Thoracic aorta (tissue), 2 donors: ENCODE data around the gene MAP2K6. TPM values are rescaled to one million over a fixed set of nuclear protein-coding genes. Genes with fewer than 3 reads are reported as not detected.
A peak's percentile ranks its signal among the peaks of the same experiment; 100 is the strongest.

Source experiments
- ATAC-seq: fragments of 150-250 bp; one replicate; pipeline ENCODE4 v1.8.0; 2017; ENCODE audit warnings: low read depth; ENCODE audit not compliant: insufficient number of reproducible peaks, low FRiP score
- DNase-seq: peaks from one replicate; pipeline ENCODE4 v3.0.0-alpha.2; 2020; ENCODE audit warnings: low spot score
- H3K27ac ChIP-seq, 2 donors: fragments of 200-600 bp; sonication (generic); 1 replicate in 1 of 2; 2 replicates in 1 of 2; pipeline ENCODE4 v1.5.1; 2016; ENCODE audit warnings: mild to moderate bottlenecking in 2 of 2, moderate library complexity in 2 of 2
- H3K27me3 ChIP-seq: fragments of 200-600 bp; sonication (generic); replicated peaks from 2 replicates; pipeline ENCODE4 v1.6.0; 2016; ENCODE audit warnings: mild to moderate bottlenecking; ENCODE audit not compliant: insufficient read depth
- H3K36me3 ChIP-seq: fragments of 200-600 bp; sonication (generic); one replicate; pipeline ENCODE4 v1.5.1; 2016
- H3K4me1 ChIP-seq, 2 donors: fragments of 200-600 bp; sonication (generic); 1 replicate in 1 of 2; 2 replicates in 1 of 2; pipeline versions ENCODE4 v1.5.1 to v1.6.0; 2016; ENCODE audit warnings: low read depth in 2 of 2, mild to moderate bottlenecking in 1 of 2; ENCODE audit not compliant: control insufficient read depth in 1 of 2
- H3K4me3 ChIP-seq: fragments of 200-600 bp; sonication (generic); 2 replicates; pipeline ENCODE4 v1.5.1; 2016; ENCODE audit warnings: mild to moderate bottlenecking
- H3K9me3 ChIP-seq: fragments of 200-600 bp; sonication (generic); 2 replicates; pipeline ENCODE4 v1.5.1; 2016
- total RNA-seq, 2 donors: library from RNA; depleted of rRNA; stranded (reverse); fragments of >200 nt; gene quantifications; one replicate each; pipeline versions ENCODE4 v1.1.0 to v1.2.3, GENCODE V29; 2016
- TF ChIP-seq, protein P1 (sequence below): fragments of 200-600 bp; sonication (generic); IDR thresholded peaks from one replicate; pipeline ENCODE4 v1.5.1; 2019; ENCODE audit warnings: antibody characterized with exemption

MAP2K6 gene
- total RNA-seq, 2 donors from 2014 or later, result 1.5 to 6.3 TPM

DNA sequence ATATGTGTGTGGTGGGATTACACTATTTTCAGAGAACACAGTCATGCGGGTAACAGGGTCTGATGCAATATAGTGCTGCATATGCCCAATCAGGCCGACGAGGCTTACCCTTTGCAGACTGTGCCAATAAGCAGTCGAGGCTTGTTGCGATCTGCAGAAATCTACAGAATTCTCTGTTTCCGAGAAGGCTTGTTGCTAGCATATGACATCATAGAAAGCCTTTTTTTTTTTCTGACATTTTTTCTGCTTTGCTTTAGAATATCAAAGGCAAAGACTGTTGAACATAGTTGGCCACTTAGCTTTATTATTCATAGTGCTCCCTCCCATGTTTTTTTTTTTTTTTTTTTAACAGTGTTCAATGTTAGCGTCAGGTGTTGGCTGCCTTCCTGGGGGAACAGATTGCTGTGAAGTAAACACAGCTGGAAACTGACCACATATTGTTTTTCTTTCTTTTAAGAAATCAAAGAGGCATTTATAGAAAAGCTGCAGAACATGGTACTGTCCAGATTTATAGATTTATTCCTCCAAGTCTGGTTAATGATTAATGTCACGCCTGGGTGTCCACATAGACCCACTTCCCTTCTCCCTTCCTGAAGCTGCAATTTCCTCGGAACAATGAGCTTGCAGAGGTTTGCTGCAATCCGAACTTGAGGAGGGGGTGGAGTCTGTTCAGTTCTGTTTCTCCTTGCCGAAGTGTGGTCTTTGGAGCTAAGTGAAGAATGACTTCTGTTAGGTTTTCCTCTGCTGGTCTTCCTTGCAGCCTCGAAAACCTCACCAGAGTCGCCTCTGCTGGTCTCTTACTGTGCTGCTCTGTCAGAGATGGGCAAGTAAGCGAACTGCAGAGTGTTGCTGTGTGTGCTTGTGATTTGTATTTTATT, 87.3 kb downstream of the MAP2K6 start:
- TF ChIP-seq, protein P1, sequence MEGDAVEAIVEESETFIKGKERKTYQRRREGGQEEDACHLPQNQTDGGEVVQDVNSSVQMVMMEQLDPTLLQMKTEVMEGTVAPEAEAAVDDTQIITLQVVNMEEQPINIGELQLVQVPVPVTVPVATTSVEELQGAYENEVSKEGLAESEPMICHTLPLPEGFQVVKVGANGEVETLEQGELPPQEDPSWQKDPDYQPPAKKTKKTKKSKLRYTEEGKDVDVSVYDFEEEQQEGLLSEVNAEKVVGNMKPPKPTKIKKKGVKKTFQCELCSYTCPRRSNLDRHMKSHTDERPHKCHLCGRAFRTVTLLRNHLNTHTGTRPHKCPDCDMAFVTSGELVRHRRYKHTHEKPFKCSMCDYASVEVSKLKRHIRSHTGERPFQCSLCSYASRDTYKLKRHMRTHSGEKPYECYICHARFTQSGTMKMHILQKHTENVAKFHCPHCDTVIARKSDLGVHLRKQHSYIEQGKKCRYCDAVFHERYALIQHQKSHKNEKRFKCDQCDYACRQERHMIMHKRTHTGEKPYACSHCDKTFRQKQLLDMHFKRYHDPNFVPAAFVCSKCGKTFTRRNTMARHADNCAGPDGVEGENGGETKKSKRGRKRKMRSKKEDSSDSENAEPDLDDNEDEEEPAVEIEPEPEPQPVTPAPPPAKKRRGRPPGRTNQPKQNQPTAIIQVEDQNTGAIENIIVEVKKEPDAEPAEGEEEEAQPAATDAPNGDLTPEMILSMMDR, result no peak
- no peaks in the 10 kb centered on the region for H3K36me3 ChIP-seq
- H3K9me3 ChIP-seq, result no peaks in the 10 kb centered on the region
- ATAC-seq (no peak), DNase-seq (no peak)
- no peaks in the 10 kb centered on the region for H3K27me3 ChIP-seq
- H3K4me3 ChIP-seq, result peak overlapping the region; percentile 36
- peaks cover 4 to 24% of the 10 kb centered on the region in 2 donors for H3K4me1 ChIP-seq
- no peak overlapping the region for H3K27ac ChIP-seq

DNA sequence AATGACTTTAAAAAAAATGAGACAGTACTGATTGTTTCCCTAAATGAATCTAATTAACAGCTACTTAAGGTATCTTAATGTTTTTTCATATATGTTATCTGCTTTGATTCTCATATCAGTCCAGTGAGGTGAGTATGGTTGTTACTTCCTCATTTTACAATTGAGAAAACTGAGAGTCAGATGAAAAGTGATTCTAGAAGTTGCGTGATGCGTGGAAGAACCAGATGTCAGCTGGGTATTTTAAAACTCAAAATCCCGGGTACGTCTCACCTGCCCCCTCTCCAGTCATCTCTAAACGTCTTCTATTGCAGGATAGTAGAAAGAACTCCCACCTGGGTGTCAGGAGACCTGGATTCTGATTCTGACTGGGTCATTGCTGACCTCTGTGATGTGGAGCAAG, 89.2 kb downstream of the MAP2K6 start:
- Histone ChIP-seq H3K27ac (no peak overlapping the region), H3K9me3 (no peaks in the 10 kb centered on the region), H3K4me1 (peaks cover 4 to 24% of the 10 kb centered on the region in 2 donors), H3K4me3 (no peak overlapping the region), H3K27me3 (no peaks in the 10 kb centered on the region), H3K36me3 (no peaks in the 10 kb centered on the region)
- TF ChIP-seq, protein P1, result no peak
- no peak for DNase-seq
- no peak for ATAC-seq

DNA sequence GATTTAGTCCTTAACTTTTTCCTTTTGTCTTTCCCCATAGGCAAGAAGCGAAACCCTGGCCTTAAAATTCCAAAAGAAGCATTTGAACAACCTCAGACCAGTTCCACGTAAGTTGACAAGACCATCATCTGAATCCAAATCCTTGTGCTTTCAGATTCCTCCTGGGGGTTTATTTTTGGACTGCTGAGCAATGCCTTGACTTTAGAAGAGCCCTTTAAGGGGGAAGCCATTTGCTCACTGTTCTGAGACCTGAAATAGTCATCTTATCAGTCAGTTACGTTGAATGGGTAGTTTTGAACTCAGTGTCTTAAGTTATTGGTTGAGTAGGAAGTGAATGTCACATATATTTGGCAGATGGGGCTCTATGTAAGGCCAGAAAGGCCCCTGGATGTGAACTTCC, 91.2 kb downstream of the MAP2K6 start:
- H3K27ac ChIP-seq, result no peak overlapping the region
- no peaks in the 10 kb centered on the region for H3K36me3 ChIP-seq
- H3K9me3 ChIP-seq, result no peaks in the 10 kb centered on the region
- H3K4me1 ChIP-seq, result peaks cover 4 to 19% of the 10 kb centered on the region in 2 donors
- TF ChIP-seq, protein P1, result no peak
- DNase-seq, result no peak
- no peak for ATAC-seq
- no peak overlapping the region for H3K4me3 ChIP-seq
- no peaks in the 10 kb centered on the region for H3K27me3 ChIP-seq

DNA sequence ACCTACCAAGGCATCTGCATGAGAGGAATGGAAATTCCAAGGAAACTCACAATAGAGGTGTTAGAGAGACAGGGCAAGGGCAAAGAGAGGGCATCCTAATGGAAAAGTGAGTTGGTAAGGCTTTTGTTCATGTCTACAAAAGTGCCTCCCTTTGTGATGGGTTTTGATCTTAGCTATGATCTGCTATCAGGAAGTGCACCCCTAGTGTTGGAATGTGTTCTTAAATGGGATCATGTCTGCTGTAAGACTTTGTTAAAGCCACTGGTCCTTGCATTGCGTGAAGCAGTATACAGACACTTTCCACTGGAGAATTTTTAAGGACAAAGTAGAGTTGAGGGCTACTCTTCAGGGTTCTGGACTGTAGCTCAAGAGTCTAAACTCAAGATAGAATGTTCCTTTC, 92.0 kb downstream of the MAP2K6 start:
- H3K4me1 ChIP-seq, result peaks cover 0 to 11% of the 10 kb centered on the region in 2 donors
- no peaks in the 10 kb centered on the region for H3K36me3 ChIP-seq
- DNase-seq (no peak), ATAC-seq (no peak)
- no peak overlapping the region for H3K4me3 ChIP-seq
- no peaks in the 10 kb centered on the region for H3K9me3 ChIP-seq
- H3K27me3 ChIP-seq, result no peaks in the 10 kb centered on the region
- TF ChIP-seq, protein P1, result no peak
- no peak overlapping the region for H3K27ac ChIP-seq

DNA sequence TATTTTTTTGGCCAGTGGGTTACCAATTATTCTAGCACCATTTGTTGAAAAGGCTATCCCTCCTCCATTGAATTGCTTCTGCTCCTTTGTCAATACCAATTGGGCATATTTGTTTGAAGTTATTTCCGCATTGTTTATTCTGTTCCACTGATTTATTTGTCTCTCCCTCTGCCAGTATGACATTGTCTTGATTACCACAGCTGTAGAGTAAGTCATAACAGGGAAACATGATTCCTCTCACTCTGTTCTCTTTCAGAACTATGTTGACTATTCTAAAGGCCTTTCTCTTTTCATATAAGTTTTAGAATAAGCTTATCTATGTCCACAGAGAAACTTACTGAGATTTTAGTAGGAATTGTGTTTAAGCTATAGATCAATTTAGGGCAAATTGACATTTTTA, 94.3 kb downstream of the MAP2K6 start:
- ATAC-seq, result no peak
- no peaks in the 10 kb centered on the region for H3K9me3 ChIP-seq
- H3K36me3 ChIP-seq, result no peaks in the 10 kb centered on the region
- no peak overlapping the region for H3K27ac ChIP-seq
- DNase-seq, result no peak
- TF ChIP-seq, protein P1, result no peak
- H3K27me3 ChIP-seq, result no peaks in the 10 kb centered on the region
- no peak overlapping the region for H3K4me3 ChIP-seq
- no peaks in the 10 kb centered on the region for H3K4me1 ChIP-seq
